HG03571 (cell line): ENCODE data around the gene LLCFC1.
"Not testable (repeated sequence)": the region's sequence is repeated elsewhere in the genome, so short reads cannot be mapped to it uniquely, and the experiment has no call there.

Experiments
- ATAC-seq: cut with Tn5 transposase; IDR thresholded peaks from one replicate; pipeline ENCODE4 v1.9.1; 2021; ENCODE audit not compliant: unreplicated experiment

LLCFC1 gene

GRCh38 chr7:142978402-142978801, 39.1 kb downstream of the LLCFC1 start:
- ATAC-seq = not testable (repeated sequence)

GRCh38 chr7:142983825-142984224, 44.5 kb downstream of the LLCFC1 start:
- no peak for ATAC-seq

- ATAC-seq = no peak
Observed at GRCh38 chr7:142984297-142984696, 45.0 kb downstream of the LLCFC1 start.
